Measurements from ENCODE around the gene CCNB1IP1. TPM values are rescaled to one million over a fixed set of nuclear protein-coding genes. Genes with fewer than 3 reads are reported as not detected.
"Not testable (repeated sequence)": the region's sequence is repeated elsewhere in the genome, so short reads cannot be mapped to it uniquely, and the experiment has no call there.

CCNB1IP1 gene
- polyA plus RNA-seq, 3 donors: 115 to 138 (median 118) TPM

DNA sequence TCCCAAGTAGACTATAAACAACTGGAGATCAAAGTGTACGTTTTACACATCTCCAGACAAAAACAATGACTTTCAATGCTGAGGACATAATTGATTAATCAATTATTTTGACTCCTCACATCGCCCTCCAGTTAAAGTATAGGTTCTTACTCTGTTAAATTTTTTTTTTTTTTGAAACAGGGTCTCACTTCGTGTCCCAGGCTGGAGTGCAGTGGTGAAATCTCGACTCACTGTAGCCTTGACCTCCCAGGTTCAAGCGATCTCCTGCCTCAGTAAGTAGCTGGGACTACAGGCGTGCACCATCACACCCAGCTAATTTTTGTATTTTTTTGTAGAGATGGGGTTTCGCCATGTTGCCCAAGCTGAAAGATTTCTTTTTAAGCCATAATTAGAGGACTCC, 938 bp upstream of the CCNB1IP1 start:
- no peak for DNase-seq (ENCODE audit: low read depth in 3 of 3, low spot score in 2 of 3)

DNA sequence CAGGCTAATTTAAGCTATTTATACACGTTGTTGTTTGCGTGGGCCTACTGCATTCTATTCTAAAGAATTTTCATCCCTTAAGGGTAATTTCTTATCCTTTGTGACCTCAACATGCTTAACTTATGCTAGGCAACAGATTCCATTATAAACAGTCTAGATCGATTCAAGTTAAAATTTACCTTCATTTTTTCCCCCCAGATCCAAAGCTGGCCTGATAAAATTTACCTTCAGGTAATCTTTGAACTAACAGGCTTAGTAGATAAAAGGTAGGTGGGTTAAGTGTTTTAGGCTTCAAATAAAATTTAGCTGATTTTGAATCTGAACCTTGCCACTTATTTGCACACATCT, 389 bp upstream of the CCNB1IP1 start:
- peak in 1 of 3 donors; percentile 21 for DNase-seq (ENCODE audit: low read depth in 3 of 3, low spot score in 2 of 3)

DNA sequence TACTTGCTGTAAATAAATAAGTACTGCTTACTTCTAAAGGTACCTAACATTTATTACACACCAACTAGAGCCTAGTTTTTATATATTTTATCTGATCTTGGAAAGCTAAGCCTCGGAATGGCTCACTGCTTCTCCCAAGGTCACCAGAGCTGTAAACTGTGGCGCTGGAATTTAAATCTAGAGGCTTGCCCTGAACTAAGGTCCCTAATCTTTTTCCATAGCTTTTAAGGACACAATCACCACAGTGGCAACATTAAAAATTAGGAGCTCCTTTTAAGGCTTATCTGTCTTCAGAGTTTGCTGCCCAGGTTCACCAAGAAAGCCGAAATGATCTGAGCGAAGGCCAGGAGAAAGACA, 670 bp downstream of the CCNB1IP1 start:
- peak in 1 of 3 donors; percentile 46 for DNase-seq (ENCODE audit: low read depth in 3 of 3, low spot score in 2 of 3)

DNA sequence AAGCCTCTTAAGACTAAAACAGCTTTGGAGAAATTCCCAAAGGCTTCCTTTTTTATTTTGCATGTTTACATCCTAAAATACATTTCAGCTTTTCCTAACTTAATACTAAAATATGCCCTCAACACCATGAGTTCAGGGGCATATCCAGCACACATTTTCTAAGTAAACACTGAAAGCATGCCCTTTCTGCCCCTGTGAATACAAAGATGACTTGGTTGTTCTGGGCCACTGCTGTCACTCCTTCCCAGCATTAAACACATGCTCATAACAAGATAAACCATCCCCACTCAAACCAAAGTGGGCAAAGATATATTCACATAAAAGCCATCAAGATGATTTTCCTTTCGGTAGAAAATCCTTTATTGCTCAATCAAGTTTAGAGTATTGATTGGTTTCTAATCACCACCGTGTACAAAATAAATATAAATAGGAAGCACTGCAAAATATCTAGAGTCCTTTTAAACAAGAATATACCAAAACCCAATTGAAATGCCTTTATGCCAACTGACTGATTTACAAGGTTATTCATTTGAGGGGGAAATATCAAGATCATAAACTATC, 1.9 kb downstream of the CCNB1IP1 start:
- DNase-seq (ENCODE audit: low read depth in 3 of 3, low spot score in 2 of 3): no peak

DNA sequence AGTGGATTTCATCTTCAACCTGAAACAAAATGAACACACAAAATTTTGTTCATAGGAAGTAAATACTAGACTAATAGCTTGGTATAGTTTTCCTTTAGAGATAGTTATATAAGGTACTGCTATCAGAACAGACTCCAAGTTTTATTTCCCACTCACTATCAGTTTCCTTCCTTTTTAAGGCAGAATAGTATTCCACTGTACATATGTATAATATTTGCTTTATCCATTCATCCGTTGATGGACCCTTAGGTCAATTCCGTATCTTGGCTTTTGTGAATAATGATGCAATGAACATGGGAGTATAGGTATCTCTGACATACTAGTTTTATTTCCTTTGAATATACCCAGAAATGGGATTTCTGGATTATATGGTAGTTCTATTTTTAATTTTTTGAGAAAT, 3.7 kb downstream of the CCNB1IP1 start:
- DNase-seq (ENCODE audit: low read depth in 3 of 3, low spot score in 2 of 3): no peak

DNA sequence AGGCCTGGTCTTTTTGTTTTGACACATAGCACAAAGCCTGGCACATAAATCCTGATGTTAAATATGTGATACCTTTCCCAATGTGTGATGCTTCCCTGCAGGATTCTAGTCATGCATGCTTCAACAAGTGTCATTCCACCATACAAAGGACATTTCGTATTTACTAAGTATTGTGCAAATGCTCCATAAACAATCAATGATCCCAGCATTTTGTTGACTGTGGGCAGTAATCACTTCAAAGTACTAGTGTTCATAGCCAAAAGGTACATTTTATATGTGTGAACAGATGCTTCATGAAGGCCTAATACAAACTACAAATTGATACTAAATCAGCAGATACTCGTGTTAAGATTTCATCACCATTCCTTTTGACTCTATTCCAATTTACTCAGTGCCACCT, 4.4 kb downstream of the CCNB1IP1 start:
- DNase-seq (ENCODE audit: low read depth in 3 of 3, low spot score in 2 of 3): no peak

DNA sequence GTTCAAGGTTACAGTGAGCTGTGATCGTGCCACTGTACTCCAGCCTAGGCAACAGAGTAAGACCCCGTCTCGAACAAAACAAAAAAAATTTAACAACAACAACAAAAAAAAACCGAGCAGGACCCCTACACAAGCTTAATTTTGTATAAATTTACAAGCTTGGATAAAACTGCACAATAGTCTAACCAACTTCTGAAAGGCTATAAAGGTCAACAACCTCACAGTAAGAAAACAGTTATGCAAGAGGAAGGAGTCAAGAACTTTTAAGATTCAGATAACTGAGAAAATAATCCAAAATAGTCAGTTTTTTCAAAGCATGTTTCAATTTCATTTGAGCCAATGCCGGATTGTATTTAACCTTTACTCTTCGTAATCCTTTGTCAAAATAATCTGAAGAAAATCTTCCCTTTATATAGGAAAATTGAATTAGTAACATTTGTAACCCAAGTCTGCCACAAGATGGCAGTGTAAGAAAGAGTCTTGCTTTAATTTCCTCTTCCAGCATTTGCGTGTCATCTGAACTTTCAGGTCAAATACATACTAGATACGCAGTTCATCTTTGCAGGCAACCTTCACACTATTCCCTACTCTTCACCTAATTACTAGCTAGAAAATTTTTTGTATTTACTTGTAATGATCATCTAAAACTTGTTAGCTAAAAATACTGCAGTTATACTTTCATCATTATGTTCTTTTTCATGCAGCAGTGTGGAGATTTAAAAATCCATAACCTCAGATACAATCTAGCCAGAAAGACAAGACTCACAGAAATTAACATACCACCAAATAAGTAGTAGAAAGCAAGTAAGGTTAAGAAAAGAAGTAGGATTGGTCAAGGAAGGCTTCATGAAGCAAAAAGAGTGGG, 5.8 kb downstream of the CCNB1IP1 start:
- DNase-seq (ENCODE audit: low read depth in 3 of 3, low spot score in 2 of 3): peak in 2 of 3 donors; percentile 45 to 53

DNA sequence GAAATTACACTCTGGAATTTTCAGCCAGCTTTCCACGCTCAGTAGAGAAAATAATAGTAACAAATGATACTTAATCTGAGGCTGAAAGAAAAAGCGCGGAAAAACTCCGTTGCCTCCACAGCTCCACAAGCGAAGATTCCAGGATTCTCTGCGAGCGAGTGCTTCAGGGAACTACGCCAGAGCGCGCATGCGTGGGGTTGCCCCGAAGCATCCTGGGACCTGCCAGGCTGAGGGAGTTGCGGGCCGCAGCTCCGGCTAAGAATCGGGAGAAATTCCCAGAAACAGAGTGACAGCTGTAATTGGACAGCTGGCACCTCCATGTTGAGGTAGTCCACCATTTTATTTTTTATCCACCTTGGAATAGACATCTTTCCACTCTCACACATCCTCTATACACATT, 15.4 kb downstream of the CCNB1IP1 start:
- no peak for DNase-seq (ENCODE audit: low read depth in 3 of 3, low spot score in 2 of 3)

DNA sequence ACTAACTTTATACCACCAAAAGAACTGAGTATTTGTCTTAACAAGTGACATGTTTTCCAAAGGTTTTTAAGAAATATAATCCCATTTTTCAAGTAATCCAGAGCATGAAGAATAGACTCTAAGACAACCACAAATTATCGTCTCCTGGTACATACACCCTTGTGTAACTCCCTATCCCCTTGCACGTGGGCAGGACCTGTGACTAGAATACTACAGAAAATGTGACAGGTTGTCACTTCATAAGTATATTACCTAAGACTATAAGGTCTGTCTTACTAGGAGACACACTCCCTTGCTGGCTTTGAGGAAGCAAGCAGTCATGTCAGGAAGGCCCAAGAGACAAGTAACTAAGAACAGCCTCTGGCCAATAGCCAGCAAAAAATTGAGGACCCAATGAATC, 19.1 kb downstream of the CCNB1IP1 start:
- no peak for DNase-seq (ENCODE audit: low read depth in 3 of 3, low spot score in 2 of 3)

DNA sequence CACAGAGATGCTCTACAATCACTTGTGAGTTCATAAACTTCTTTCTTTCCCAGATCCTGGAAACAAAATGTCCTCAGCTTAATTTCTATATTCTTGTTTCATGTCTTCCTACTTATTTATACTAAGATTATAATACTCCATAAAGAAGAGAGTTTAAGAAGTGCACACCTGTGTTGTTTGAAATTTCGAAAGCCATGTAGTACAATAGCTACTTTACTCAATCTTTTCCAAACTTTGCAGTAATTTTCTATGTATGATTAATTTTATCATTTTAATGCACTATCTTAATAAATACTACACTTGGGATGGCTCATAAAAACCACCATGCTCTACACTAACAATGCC, 27.0 kb downstream of the CCNB1IP1 start:
- no peak for DNase-seq (ENCODE audit: low read depth in 3 of 3, low spot score in 2 of 3)

DNA sequence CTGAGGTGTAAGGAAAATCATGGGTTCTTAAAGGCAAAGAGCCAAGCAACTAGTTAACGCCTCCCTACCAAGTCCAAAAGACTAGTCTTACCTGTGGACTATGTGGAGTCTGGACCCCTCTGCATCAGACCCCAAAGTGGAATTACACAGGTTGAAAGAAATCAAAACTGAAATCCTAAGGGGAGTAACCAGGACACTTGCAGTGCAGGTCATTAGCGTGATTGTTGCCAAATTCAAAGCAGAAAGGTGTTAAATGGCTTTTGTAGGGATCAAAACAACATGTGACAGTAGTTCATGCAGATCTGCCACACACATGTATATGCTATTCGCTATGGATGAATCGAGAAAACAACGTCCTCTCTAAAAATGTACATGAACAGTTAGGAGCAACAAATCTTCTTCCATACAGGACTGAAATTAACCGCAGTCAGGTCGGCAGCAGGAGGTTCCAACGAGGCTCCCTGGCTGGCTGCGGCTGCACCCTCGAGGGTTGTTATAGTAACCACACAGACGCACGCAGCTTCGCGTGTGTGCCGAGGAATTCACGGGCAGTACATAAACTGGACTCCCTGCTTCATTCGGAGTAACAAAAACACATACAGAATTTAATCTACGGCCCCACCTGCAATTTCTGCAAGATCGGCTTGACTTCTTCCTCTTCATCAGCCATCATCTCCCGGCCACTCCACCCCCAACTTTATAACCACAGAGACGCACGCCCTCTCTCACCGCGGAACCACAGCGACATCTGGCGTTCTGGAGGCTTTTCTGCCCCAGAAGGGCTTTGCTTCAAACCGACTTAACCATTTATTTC, 27.6 kb downstream of the CCNB1IP1 start, which contains the start of gene TTC5:
Gene TTC5, minus strand, starts transcription at position 687 of the 814 bp plus-strand sequence. Its CDS starts 14 bp downstream, at position 673.
- DNase-seq (ENCODE audit: low read depth in 3 of 3, low spot score in 2 of 3): peak; percentile 81 to 86 (median 86)

DNA sequence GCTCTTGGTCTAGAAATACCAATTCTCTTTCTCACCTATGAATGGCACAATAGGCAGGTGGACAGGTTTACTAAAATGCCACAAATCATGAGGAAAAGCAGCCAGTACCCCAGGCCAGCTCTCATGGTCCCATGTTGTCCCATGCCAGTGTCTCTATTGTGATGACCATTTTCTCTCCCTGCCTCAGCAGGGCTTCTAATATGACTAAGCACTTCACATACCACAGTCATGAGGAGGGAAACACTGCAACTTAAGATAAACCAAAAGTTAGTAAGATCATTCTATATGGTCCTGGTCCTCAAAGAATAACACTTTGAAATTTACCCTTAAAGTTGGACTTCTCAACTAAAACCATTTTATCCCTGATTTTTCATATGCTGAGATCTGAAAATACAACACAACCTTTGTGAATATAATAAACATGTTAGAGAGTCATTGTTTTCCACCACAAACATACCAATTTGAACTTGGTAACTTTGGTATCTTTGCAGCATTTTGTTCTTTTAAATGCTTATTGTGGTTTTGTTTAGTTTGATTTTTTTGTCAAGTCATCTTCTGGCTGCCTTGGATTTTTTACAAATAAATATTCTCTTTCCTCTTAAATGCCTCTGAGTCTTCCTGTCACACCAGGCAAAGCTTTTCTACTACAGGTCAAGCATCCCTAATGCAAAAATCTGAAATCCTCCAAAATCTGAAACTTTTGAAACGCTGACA, 30.9 kb downstream of the CCNB1IP1 start:
- no peak for DNase-seq (ENCODE audit: low read depth in 3 of 3, low spot score in 2 of 3)

DNA sequence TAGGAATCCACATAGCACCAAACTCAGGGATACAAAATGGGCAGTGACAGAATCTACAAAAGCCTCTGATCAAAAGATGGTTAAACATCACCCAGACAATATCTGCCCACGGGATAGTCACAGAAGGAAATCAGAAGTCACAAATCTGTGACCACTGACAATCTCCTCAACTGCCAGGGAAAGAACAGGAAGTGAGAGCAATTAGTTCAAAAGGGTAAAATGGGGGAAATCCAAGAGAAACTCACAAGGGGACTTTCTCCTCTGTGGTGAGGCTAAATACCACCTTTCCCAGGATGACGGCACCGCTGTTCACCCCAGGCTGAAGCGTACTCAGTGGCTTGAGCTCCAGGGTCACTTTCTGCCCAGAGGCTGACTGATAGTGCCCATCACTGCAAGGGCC, 38.0 kb downstream of the CCNB1IP1 start:
- no peak for DNase-seq (ENCODE audit: low read depth in 3 of 3, low spot score in 2 of 3)

DNA sequence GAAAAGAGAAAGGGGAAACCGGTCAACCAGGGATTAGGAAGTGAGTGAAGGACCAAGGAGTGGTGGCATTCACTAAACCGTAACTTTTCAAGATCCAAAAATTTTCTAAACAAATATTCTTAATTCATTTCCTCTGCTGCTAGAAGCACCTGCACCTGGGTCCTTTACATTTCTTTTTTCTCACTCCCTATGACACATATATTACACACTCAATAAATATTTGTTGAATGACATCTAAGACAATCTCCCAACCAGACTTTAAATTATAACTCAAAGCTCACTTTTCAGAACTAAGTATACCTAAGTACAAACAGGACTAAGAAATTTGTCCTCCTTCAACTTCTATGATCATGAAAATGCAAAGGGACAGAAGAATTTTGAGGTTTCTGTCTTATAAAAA, 38.4 kb downstream of the CCNB1IP1 start:
- no peak for DNase-seq (ENCODE audit: low read depth in 3 of 3, low spot score in 2 of 3)

DNA sequence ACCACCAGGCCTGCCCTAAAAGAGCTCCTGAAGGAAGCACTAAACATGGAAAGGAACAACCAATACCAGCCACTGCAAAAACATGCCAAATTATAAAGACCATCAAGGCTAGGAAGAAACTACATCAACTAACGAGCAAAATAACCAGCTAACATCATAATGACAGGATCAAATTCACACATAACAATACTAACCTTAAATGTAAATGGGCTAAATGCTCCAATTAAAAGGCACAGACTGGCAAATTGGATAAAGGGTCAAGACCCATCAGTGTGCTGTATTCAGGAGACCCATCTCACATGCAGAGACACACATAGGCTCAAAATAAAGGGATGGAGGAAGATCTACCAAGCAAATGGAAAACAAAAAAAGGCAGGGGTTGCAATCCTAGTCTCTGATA, 51.1 kb downstream of the CCNB1IP1 start:
- DNase-seq (ENCODE audit: low read depth in 3 of 3, low spot score in 2 of 3): not testable (repeated sequence)

DNA sequence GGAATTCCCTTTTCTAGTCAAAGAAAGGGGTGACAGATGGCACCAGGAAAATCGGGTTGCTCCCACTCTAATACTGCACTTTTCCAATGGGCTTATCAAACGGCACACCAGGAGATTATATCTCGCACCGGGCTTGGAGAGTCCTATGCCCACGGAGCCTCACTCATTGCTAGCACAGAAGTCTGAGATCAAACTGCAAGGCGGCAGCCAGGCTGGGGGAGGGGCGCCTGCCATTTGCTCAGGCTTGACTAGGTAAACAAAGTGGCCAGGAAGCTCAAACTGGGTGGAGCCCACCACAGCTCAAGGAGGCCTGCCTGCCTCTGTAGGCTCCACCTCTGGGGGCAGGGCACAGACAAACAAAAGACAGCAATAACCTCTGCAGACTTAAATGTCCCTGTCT, 52.8 kb downstream of the CCNB1IP1 start:
- not testable (repeated sequence) for DNase-seq (ENCODE audit: low read depth in 3 of 3, low spot score in 2 of 3)

DNA sequence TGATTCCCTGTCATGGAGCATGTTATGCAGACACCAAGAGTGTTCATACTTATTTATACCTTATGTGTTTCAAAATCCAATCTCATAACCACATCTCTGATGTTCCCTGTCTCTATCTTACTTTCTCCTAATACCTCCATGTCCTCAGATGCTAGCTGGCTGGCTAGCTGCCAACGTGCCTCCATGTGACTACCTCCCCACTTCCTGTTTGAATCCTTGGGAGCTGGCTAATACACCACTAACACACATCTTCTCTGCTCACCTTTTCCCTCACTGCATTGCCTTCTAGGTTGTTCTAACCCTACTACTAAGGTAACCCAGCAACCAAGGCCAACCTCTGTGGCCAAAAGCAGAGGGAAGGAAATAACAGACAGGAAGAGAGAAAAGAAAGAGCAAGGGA, 54.7 kb downstream of the CCNB1IP1 start:
- no peak for DNase-seq (ENCODE audit: low read depth in 3 of 3, low spot score in 2 of 3)

DNA sequence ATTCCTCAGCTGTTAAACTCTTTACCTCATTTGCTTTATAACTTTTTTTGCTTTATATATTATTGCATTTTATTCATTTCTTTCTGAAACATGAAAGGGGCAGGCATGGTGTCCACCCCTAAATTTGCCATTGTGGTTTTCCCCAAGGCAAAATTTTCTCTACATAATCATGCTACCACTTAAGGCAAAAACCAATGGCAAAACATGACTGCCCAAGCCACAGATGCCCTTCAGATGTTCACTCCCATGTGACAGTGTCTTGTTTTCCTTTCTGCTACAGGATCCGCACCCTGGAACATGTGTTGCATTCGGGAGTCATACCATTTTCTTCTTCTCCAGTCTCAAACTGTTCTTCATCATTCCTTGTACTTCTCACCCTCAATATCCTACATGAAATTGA, 55.7 kb downstream of the CCNB1IP1 start:
- DNase-seq (ENCODE audit: low read depth in 3 of 3, low spot score in 2 of 3): no peak

DNA sequence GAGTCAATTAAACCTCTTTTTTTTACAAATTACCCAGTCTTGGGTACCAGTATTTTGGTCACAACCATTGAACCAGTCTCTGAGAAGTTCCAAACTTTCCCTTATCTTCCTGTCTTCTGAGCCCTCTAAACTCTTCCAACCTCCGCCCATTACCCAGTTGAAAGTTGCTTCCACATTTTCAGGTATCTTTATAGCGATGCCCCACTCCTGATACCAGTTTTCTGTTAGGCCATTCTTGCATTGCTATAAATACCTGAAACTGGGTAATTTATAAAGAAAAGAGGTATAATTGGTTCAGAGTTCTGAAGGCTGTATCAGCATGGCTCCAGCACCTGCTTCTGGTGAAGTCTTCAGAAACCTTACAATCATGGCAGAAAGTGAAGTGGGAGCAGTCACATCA, 59.0 kb downstream of the CCNB1IP1 start:
- DNase-seq (ENCODE audit: low read depth in 3 of 3, low spot score in 2 of 3): no peak

DNA sequence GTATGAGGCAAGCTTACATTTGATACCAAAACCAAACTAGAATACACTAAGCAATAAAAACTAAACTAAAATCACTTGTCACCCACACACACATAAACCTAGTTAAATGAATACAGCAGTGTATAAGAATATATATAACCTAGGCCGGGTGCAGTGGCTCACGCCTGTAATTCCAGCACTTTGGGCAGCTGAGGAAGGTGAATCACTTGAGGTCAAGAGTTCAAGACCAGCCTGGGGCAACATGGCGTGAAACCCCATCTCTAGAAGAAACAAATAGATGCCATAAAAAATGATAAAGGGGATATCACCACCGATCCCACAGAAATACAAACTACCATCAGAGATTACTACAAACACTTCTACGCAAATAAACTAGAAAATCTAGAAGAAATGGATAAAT, 68.7 kb downstream of the CCNB1IP1 start:
- DNase-seq (ENCODE audit: low read depth in 3 of 3, low spot score in 2 of 3): not testable (repeated sequence)

DNA sequence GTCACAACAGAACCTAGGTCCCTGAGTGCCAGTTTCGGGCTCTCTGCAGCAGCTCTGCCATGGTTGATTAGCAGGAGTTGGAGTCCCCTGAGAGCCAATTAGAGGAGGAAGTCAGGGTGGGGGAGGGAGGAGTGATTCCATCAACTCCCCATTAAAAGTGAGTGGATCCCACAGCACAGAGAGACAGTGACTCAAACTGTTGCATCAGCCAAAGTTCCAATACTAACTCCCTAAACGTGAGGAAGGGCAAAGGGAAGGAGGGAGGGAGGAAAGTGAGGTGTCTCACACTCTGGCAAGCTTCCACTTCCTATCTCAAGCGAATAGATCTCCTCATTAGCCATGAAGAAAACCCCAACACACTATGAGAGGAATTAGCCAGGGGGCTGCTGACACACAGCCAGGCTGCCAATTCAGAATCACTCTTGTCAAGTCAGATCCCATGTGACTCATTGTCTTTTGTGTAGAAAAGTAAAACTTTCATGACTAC, 70.4 kb downstream of the CCNB1IP1 start:
- no peak for DNase-seq (ENCODE audit: low read depth in 3 of 3, low spot score in 2 of 3)
